Inflammatory macrophage treated with lipopolysaccharide for 1 hour (primary cell): ENCODE results near the gene DDT.
"Not testable (repeated sequence)": the region's sequence is repeated elsewhere in the genome, so short reads cannot be mapped to it uniquely, and the experiment has no call there.

ENCODE experiments used
- DNase-seq, 2 donors: peaks; one replicate each; pipeline ENCODE4 v3.0.0-alpha.2; 2020 to 2022

The DDT gene

DNA sequence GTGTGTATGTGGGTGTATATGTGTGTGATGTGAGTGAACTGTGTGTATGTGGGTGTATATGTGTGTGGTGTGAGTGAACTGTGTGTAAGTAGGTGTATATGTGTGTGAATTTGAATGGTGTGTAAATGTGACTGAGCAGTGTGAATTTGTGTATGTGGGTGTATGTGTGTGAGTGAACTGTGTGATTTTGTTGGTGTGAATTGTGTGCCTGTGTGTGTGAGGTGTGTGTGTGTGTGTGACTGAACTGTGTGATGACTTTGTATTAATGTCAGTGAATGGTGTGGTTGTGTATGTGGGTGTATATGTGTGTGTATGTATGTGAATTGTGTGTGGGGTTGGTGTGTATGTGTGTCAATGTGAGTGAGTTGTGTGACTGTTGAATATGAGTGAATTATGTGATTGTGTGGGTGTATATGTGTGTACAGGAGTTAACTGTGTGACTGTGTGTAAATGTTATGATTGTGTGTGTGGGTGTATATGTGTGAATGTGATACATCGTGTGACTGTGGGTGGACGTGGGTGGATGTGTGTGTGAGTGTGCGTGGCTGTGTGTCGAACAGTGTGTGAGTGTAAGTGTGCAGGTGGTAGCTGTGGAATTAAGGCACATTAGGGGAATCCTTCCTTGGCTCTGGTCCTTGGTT, 12.4 kb upstream of the DDT start:
- not testable (repeated sequence) for DNase-seq

DNA sequence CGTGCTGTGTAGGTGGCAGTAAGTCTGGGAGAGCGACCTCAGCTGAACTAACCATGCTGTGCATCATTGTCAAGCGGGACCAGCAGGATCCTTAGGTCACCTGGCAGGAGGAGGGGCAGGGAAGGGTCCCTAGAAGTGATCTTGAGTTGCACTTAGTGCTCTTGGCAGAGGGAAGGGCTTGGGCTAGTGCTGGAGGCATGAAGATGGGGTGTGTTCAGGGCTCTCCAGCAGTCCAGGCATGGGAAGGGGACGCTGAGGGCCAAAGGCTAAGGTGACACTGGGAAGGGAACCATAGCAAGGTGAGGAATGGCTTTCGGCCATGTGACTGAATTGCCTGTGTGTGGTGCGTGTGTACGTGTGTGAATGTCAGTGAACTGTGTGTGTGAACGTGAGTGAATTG, 11.8 kb upstream of the DDT start:
- DNase-seq, result not testable (repeated sequence)

- DNase-seq, result peak in 1 of 2 donors; percentile 81
Measured at GRCh38 chr22:23984430-23984829, 10.2 kb upstream of the DDT start.

DNA sequence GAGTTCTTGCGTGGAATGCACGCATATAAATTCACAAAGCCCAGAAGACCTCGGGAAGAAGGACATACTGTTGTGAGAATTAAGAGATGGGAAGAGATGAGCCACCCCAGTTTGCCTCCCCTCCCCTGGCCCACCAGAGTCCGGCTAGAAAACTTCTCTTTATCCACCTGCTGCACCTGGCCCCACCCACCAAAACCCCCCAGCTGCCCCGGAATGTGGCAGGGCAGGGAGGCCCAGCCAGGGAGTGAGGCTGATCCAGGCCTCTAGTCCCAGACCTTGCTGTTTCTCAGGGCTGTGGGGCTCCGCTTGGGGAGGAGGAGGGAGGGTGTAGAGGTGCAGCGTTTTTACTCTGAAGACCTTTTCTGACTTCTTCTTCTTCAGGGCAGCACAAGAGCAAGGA, 6.3 kb upstream of the DDT start:
- not testable (repeated sequence) for DNase-seq

GRCh38 chr22:23979557-23980240, 5.5 kb upstream of the DDT start, which contains the start of gene GSTT2:
Gene GSTT2, plus strand, starts transcription at chr22:23980134.
- DNase-seq, result not testable (repeated sequence)

GRCh38 chr22:23977304-23977703, 3.1 kb upstream of the DDT start:
- not testable (repeated sequence) for DNase-seq

DNA sequence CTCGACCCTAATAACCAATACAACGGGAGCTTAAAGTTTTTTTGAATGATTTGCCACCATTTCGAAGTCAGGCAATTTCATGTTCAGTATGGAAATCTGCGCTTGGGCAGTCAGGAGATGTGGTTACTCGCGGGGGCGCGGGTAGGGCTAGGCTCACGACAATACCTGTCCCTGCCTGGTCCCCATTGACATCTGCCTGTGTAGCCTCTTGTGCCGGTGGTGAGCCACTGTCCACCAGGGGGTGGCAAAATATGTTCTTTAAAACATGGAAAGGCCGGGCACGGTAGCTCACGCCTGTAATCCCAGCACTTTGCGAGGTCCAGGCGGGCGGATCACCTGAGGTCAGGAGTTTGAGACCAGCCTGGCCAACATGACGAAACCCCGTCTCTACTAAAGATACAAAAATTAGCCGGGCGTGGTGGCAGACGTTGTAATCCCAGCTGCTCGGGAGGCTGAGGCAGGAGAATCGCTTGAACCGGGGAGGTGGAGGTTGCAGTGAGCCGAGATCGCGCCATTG, 653 bp upstream of the DDT start:
- DNase-seq, result not testable (repeated sequence)

DNA sequence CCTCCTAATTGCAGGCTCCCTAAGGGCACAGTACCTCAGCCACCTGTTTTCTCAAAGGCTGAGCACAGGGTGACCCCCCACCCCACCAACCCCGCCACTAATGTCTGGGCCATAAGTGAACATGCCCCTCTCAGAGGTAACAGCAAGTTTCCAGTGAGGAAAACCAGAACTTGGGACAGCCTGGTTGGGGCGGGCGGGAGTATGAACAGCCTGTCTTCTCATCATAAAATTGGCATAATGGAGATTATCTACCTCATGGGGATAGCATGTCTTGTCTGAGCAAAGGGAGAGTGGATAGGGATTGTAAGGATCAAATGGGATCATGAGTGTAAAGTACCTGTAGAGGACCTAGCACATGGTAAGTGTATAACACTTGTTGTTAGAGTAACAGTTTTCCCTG, 2.3 kb downstream of the DDT start:
- DNase-seq, result not testable (repeated sequence)

- no peak for DNase-seq
Measured at GRCh38 chr22:23970816-23971486, 3.3 kb downstream of the DDT start.

- no peak for DNase-seq
Measured at GRCh38 chr22:23970201-23970641, 4.0 kb downstream of the DDT start.

GRCh38 chr22:23969071-23969470, 5.2 kb downstream of the DDT start:
- no peak for DNase-seq

DNA sequence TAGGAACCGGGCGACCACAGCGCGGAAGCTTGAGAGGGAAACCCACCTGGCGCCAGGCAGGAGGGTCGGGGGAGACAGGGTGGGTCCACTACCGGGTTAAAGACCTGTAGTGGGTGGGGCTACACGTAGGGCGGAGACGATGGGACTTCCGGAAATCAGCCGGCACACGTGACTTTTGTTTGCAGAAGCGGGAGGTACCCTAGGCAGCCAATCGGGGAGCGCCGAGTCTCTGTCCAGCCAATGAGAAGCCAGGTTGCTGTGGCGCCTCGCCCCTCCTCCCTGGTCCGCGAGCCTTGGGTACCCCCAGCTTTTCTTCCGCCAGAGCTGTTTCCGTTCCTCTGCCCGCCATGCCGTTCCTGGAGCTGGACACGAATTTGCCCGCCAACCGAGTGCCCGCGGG, 7.7 kb downstream of the DDT start, which contains the start of gene DDTL:
Gene DDTL, plus strand, starts transcription at position 321 of the 400 bp plus-strand sequence. Its CDS starts 27 bp downstream, at position 348.
- not testable (repeated sequence) for DNase-seq

GRCh38 chr22:23966094-23966493, 8.1 kb downstream of the DDT start:
- not testable (repeated sequence) for DNase-seq

DNA sequence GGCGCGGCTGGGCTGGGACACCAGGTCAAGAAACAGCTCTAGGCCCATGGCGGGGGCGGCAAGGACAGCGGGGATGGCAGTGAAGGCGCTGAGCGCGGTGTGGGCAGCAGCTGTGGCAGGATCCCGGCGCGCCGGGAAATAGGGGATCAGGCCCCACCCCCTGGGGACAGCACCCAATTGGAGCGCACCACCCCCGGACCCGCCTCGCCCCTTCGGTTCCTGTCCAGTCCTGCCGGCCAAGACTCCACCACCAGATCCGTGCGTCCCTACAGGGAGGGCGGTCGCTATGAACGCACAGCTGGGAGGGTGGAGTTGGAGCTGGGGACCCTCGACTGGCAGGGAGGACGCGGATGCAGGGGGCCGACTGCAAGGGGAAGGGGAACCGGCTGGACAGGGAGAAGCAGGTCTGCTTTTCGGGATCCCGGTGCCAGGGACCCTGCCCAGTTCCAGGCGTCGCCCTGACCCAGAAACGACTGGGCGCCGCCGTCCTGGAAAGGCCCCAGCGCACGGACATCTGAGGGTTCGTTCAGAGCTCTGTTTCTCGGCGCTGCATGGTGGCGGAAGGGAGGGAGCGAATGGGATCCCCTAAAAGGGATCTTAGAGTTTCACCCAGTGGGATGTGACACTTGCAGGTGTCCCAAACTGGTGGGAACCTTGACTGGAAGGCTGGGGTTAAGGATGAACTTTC, 13.0 kb downstream of the DDT start, which contains the start of gene GSTT2B:
Gene GSTT2B, minus strand, starts transcription at position 112 of the 688 bp plus-strand sequence. Its CDS starts 64 bp downstream, at position 48.
- DNase-seq, result not testable (repeated sequence)

- peak; percentile 62 to 95 for DNase-seq
Measured at GRCh38 chr22:23956301-23956900, 17.8 kb downstream of the DDT start.

DNA sequence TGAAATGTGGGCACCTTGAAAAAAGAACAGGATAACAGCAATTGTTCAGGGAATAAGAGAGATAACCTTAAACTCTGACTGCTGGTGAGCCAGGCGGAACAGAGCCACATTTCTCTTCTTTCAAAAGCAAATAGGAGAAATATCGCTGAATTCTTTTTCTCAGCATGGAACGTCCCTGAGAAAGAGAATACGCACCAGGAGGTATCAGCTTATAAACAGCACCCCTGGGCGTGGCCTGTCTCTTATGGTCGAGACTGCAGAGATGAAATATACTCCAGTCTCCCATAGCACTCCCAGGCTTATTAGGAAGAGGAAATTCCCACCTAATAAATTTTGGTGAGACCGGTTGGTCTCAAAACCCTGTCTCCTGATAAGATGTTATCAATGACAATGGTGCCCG, 18.4 kb downstream of the DDT start:
- not testable (repeated sequence) for DNase-seq

DNA sequence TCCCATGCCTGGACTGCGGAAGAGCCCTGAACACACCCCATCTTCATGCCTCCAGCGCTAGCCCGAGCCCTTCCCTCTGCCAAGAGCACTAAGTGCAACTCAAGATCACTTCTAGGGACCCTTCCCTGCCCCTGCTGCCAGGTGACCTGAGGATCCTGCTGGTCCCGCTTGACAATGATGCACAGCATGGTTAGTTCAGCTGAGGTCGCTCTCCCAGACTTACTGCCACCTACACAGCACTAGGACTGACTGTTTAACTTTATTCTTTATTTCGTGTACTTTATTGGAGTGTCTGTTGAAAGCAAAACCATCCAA, 19.3 kb downstream of the DDT start:
- not testable (repeated sequence) for DNase-seq

DNA sequence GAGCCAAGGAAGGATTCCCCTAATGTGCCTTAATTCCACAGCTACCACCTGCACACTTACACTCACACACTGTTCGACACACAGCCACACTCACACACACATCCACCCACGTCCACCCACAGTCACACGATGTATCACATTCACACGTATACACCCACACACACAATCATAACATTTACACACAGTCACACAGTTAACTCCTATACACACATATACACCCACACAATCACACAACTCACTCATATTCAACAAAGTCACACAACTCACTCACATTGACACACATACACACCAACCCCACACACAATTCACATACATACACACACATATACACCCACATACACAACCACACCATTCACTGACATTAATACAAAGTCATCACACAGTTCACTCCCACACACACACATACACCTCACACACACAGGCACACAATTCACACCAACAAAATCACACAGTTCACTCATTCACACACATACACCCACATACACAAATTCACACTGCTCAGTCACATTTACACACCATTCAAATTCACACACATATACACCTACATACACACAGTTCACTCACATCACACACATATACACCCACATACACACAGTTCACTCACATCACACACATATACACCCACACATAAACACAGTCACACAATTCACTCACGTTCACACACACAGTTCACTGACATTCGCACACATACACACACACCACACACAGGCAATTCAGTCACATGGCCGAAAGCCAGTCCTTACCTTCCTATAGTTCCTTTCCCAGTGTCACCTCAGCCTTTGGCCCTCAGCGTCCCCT, 19.8 kb downstream of the DDT start:
- not testable (repeated sequence) for DNase-seq

DNA sequence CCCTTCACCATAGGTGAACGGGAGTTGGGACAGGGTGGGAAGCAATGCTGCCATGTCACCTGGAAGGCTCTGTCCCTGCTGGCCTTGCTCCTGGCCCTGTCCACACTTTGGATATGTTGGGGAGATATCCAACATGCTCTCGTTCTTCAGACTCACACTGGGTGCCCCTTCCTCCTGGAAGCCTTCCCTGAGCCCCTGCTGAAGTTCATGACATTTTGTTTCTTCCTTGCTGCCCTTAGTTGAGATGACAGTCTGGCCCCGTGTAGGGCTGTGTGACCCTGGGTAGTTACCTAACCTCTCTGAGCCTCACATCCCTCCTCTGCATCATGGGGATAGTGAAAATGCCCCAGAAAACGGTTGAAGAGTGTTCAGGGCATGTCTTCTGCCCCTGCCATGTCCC, 20.8 kb downstream of the DDT start:
- not testable (repeated sequence) for DNase-seq

GRCh38 chr22:23952794-23953405, 21.3 kb downstream of the DDT start:
- DNase-seq, result not testable (repeated sequence)

DNA sequence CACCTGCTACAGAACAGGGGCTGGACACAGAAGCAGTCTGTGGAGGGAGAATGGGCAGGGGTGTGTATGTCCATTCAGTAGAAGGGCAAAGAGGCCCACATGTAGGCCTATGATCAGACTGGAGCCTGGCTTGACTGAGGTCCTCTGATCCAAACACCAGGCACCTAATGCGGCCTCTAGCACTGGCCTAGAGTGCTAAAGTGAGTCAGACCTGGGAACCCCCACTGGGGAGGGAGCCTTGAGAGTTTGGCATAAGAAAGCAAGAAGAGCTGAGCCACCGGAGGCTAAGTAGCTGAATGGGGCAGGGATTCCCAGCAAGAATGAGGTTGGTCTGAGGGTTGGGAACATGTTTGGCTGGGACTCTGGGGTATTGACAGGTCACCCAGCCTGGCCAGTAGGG, 22.9 kb downstream of the DDT start:
- DNase-seq, result peak in 1 of 2 donors; percentile 19
